D721Med (cell line): ENCODE data around the gene WDR93.

Source experiments
- DNase-seq: peaks from one replicate; pipeline ENCODE4 v3.0.0; 2011; ENCODE audit warnings: low spot score; ENCODE audit not compliant: insufficient read length
- FAIRE-seq: peaks from 2 replicates; lab custom pipeline; 2011; peaks lifted over from hg19 to GRCh38; lab: Jason Lieb, UNC
- CTCF ChIP-seq: IDR thresholded peaks from 2 replicates; pipeline ENCODE4 v1.5.1; 2012; ENCODE audit warnings: mild to moderate bottlenecking, control low read depth; ENCODE audit not compliant: insufficient read depth; ENCODE audit errors: missing control alignments

WDR93 gene

GRCh38 chr15:89693091-89693490, 2.5 kb downstream of the WDR93 start:
- TF ChIP-seq CTCF, result no peak
- DNase-seq (no peak), FAIRE-seq (no peak)

GRCh38 chr15:89693696-89694095, 3.1 kb downstream of the WDR93 start:
- DNase-seq (no peak), FAIRE-seq (no peak)
- TF ChIP-seq CTCF, result no peak

- TF ChIP-seq CTCF, result no peak
- no peak for DNase-seq
- FAIRE-seq, result no peak
These were observed 4.6 kb downstream of the WDR93 start for GRCh38 chr15:89695198-89695597.

GRCh38 chr15:89704411-89704810, 13.8 kb downstream of the WDR93 start:
- FAIRE-seq, result no peak
- no peak for DNase-seq
- TF ChIP-seq CTCF, result no peak

GRCh38 chr15:89707577-89707976, 17.0 kb downstream of the WDR93 start:
- no peak for DNase-seq
- no peak for TF ChIP-seq CTCF
- FAIRE-seq, result no peak

- DNase-seq (no peak), FAIRE-seq (no peak)
- TF ChIP-seq CTCF, result no peak
These were observed 24.2 kb downstream of the WDR93 start for GRCh38 chr15:89714775-89715174.

- TF ChIP-seq CTCF, result no peak
- DNase-seq, result no peak
- no peak for FAIRE-seq
These were observed 32.4 kb downstream of the WDR93 start for GRCh38 chr15:89723031-89723430.
